Transverse colon (tissue), 4 donors: ENCODE data around the gene LEF1. TPM values are rescaled to one million over a fixed set of nuclear protein-coding genes. Genes with fewer than 3 reads are reported as not detected.
"Not testable (repeated sequence)": the region's sequence is repeated elsewhere in the genome, so short reads cannot be mapped to it uniquely, and the experiment has no call there.

Experiments
- DNase-seq: peaks from one replicate; pipeline ENCODE4 v3.0.0-alpha.2; 2019
- H3K27ac ChIP-seq, 4 donors: fragments of 200-600 bp; sonication (generic); 2 replicates each; pipeline ENCODE4 v1.5.1; 2016 to 2018; ENCODE audit warnings: inconsistent platforms in 4 of 4
- H3K27me3 ChIP-seq: fragments of 200-600 bp; sonication (generic); 2 replicates; pipeline ENCODE4 v1.5.1; 2017; ENCODE audit warnings: inconsistent platforms
- H3K36me3 ChIP-seq, 4 donors: fragments of 200-600 bp; sonication (generic); 2 replicates each; pipeline ENCODE4 v1.5.1; 2017 to 2019; ENCODE audit warnings: inconsistent platforms in 4 of 4
- H3K4me1 ChIP-seq, 4 donors: fragments of 200-600 bp; sonication (generic); 2 replicates each; pipeline ENCODE4 v1.5.1; 2017 to 2020; ENCODE audit warnings: inconsistent platforms in 4 of 4
- H3K4me3 ChIP-seq, 4 donors: fragments of 200-600 bp; sonication (generic); 1 replicate in 1 of 4; 2 replicates in 3 of 4; pipeline versions ENCODE4 v1.5.1 to v1.6.1; 2017 to 2019; ENCODE audit warnings: inconsistent platforms in 4 of 4
- H3K9me3 ChIP-seq, 2 donors: fragments of 200-600 bp; sonication (generic); 2 replicates each; pipeline ENCODE4 v1.5.1; 2017 to 2019; ENCODE audit warnings: inconsistent platforms in 2 of 2
- EP300 ChIP-seq: sonication (generic); formaldehyde crosslinking; IDR thresholded peaks from one replicate; pipeline ENCODE4 v1.6.1; 2017; ENCODE audit warnings: antibody characterized with exemption, low read depth
- POLR2A ChIP-seq: fragments of 450-650 bp; IDR thresholded peaks from one replicate; pipeline ENCODE4 v1.6.1; 2016; ENCODE audit warnings: antibody characterized with exemption, mild to moderate bottlenecking, moderate library complexity
- POLR2AphosphoS5 ChIP-seq, 3 donors: sonication (generic); formaldehyde crosslinking; IDR thresholded peaks; one replicate each; pipeline ENCODE4 v1.6.1; 2016; ENCODE audit warnings: antibody characterized with exemption in 3 of 3
- WGBS, 2 donors: methylation state at CpG; one replicate each; pipeline ENCODE4 v1.1.5; 2018; ENCODE audit warnings: low coverage in 1 of 2; 5-methylcytosine and 5-hydroxymethylcytosine counted together
- in situ Hi-C, 4 donors: fragments of 200-750 bp; cut with MboI; loops; one replicate each; pipeline versions ENCODE4 v1.15.0 to v1.15.1; 2017; ENCODE audit warnings: low sequenced_read_pairs in 3 of 4, low pct_ligation_motif_present in 1 of 4, low pct_unique_long_range_greater_than_20kb in 1 of 4
- intact Hi-C: fragments of 100-400 bp; cut with DNase I; formaldehyde crosslinking; loops from one replicate; pipeline ENCODE4 v1.15.1; 2023; ENCODE audit warnings: low total_unique reads
- total RNA-seq, 4 donors: library from RNA; depleted of rRNA; stranded (reverse); fragments of >200 nt; gene quantifications; one replicate each; pipeline ENCODE4 v1.1.0, GENCODE V29; 2016
- TF ChIP-seq, protein P1 (sequence below), 5 experiments: fragments of 200-600 bp in 3 of 5; fragments of 450-650 bp in 2 of 5; sonication (generic) in 3 of 5; IDR thresholded peaks; 1 replicate in 2 of 5; 2 replicates in 3 of 5; pipeline ENCODE4 v1.5.1; 2016 to 2017; ENCODE audit warnings: antibody characterized with exemption in 5 of 5, inconsistent platforms in 3 of 5, mild to moderate bottlenecking in 2 of 5, moderate library complexity in 1 of 5

Gene LEF1
- total RNA-seq, 4 donors from 2014 or later: 1.4 to 29.2 (median 8.7) TPM

GRCh38 chr4:108054025-108054638, 114.6 kb downstream of the LEF1 start:
- H3K4me1 ChIP-seq: no peaks in the 10 kb centered on the region
- no peaks in the 10 kb centered on the region for H3K27me3 ChIP-seq
- H3K36me3 ChIP-seq: no peaks in the 10 kb centered on the region
- no peak overlapping the region for H3K27ac ChIP-seq
- H3K9me3 ChIP-seq: no peaks in the 10 kb centered on the region
- 88 to 100% methylated on average over 2 to 16 of the region's 16 CpGs for WGBS, 2 donors
- DNase-seq: no peak
- no peak for TF ChIP-seq EP300
- TF ChIP-seq POLR2AphosphoS5 (IDR thresholded peaks at IDR 0.05): no peak
- TF ChIP-seq POLR2A: no peak
- TF ChIP-seq, protein P1, sequence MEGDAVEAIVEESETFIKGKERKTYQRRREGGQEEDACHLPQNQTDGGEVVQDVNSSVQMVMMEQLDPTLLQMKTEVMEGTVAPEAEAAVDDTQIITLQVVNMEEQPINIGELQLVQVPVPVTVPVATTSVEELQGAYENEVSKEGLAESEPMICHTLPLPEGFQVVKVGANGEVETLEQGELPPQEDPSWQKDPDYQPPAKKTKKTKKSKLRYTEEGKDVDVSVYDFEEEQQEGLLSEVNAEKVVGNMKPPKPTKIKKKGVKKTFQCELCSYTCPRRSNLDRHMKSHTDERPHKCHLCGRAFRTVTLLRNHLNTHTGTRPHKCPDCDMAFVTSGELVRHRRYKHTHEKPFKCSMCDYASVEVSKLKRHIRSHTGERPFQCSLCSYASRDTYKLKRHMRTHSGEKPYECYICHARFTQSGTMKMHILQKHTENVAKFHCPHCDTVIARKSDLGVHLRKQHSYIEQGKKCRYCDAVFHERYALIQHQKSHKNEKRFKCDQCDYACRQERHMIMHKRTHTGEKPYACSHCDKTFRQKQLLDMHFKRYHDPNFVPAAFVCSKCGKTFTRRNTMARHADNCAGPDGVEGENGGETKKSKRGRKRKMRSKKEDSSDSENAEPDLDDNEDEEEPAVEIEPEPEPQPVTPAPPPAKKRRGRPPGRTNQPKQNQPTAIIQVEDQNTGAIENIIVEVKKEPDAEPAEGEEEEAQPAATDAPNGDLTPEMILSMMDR (IDR thresholded peaks at IDR 0.05): no peak
- intact Hi-C loops: no loop called here
- in situ Hi-C loops: no loop called here
- H3K4me3 ChIP-seq: no peak overlapping the region

GRCh38 chr4:108053251-108053711, 115.5 kb downstream of the LEF1 start:
- TF ChIP-seq, protein P1 (IDR thresholded peaks at IDR 0.05): no peak
- TF ChIP-seq EP300: no peak
- TF ChIP-seq POLR2A: no peak
- no peak for TF ChIP-seq POLR2AphosphoS5 (IDR thresholded peaks at IDR 0.05)
- H3K4me3 ChIP-seq: no peak overlapping the region
- intact Hi-C loops: no loop called here
- 48 to 100% methylated on average over 1 of the region's 1 CpG for WGBS, 2 donors
- no peaks in the 10 kb centered on the region for H3K9me3 ChIP-seq
- in situ Hi-C loops: no loop called here
- no peak overlapping the region for H3K27ac ChIP-seq
- no peaks in the 10 kb centered on the region for H3K4me1 ChIP-seq
- no peaks in the 10 kb centered on the region for H3K27me3 ChIP-seq
- no peaks in the 10 kb centered on the region for H3K36me3 ChIP-seq
- no peak for DNase-seq

GRCh38 chr4:108052558-108053120, 116.1 kb downstream of the LEF1 start:
- intact Hi-C loops: no loop called here
- Histone ChIP-seq H3K4me1 (no peaks in the 10 kb centered on the region), H3K27ac (no peak overlapping the region), H3K27me3 (no peaks in the 10 kb centered on the region), H3K9me3 (no peaks in the 10 kb centered on the region), H3K4me3 (no peak overlapping the region), H3K36me3 (no peaks in the 10 kb centered on the region)
- 60 to 89% methylated on average over 1 to 2 of the region's 2 CpGs for WGBS, 2 donors
- in situ Hi-C loops: no loop called here
- DNase-seq: no peak
- TF ChIP-seq POLR2AphosphoS5 (IDR thresholded peaks at IDR 0.05): no peak
- TF ChIP-seq POLR2A: no peak
- TF ChIP-seq, protein P1 (IDR thresholded peaks at IDR 0.05): no peak
- TF ChIP-seq EP300: no peak

DNA sequence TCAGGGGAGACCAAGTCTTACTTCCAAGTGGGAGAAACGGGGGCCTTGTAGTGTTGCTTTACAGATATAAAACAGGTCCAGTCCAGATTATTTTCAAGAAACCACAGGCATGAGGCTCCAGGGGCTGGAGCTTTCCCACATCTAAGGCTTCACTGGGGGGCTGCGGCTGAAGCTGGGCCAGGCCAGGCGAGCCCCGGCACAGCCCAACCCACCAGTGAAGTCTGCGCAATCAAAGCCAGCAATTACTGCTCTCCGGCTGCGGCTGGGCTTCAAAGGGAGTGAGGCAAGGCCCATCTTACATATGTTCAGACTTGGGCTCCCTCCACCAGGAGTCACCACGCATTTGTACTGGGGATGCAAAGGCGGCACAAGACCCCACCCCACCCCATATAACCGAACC, 117.4 kb downstream of the LEF1 start:
- in situ Hi-C loops: no loop called here
- DNase-seq: no peak
- TF ChIP-seq POLR2AphosphoS5 (IDR thresholded peaks at IDR 0.05): no peak
- TF ChIP-seq POLR2A: no peak
- TF ChIP-seq, protein P1 (IDR thresholded peaks at IDR 0.05): no peak
- TF ChIP-seq EP300: no peak
- Histone ChIP-seq H3K4me3 (no peak overlapping the region), H3K4me1 (no peaks in the 10 kb centered on the region), H3K9me3 (no peaks in the 10 kb centered on the region), H3K27me3 (no peaks in the 10 kb centered on the region), H3K27ac (no peak overlapping the region), H3K36me3 (no peaks in the 10 kb centered on the region)
- intact Hi-C loops: no loop called here
- 95 to 97% methylated on average over 5 to 10 of the region's 10 CpGs for WGBS, 2 donors

GRCh38 chr4:108050166-108051111, 118.3 kb downstream of the LEF1 start:
- DNase-seq, H3K27me3 ChIP-seq, H3K9me3 ChIP-seq, intact Hi-C loops, H3K4me1 ChIP-seq, H3K27ac ChIP-seq, H3K36me3 ChIP-seq, in situ Hi-C loops, H3K4me3 ChIP-seq: not testable (repeated sequence)
- 87 to 90% methylated on average over 2 to 10 of the region's 10 CpGs for WGBS, 2 donors
